Neural cell (in vitro differentiated cells): ENCODE results near the gene TPRG1.

ENCODE experiments used
- MXI1 ChIP-seq: fragments of 450-650 bp; conservative IDR thresholded peaks from 2 replicates; pipeline ENCODE4 v1.6.1; 2014; ENCODE audit warnings: antibody characterized with exemption, mild to moderate bottlenecking; ENCODE audit not compliant: poor library complexity, severe bottlenecking
- RAD21 ChIP-seq: fragments of 450-650 bp; conservative IDR thresholded peaks from 2 replicates; pipeline ENCODE4 v1.6.1; 2014; ENCODE audit warnings: antibody characterized with exemption, mild to moderate bottlenecking, moderate library complexity
- TF ChIP-seq, protein P1 (sequence below): fragments of 450-650 bp; IDR thresholded peaks from 2 replicates; pipeline ENCODE4 v1.5.1; 2014; ENCODE audit warnings: antibody characterized with exemption, mild to moderate bottlenecking, moderate library complexity; ENCODE audit not compliant: poor library complexity, severe bottlenecking

DNA sequence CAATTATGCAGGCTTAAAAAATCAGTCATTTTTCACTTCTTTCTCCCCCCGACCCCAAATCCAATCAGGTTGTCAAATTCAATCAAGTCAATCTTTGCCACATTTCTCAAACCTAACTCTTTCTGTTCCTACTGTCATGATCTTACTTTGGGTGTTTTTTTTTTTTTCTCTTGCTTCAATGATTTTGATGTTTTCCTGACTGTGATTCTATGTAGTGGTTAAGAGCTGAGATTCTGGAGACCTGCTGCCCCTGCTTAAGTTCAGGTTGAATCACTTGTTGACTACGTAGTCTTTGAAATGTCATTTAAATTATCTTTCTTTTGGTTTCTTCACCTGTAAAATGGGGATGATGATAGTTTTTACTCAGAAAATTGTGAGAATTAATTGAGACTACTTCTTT, 117.5 kb downstream of the TPRG1 start:
- TF ChIP-seq, protein P1, sequence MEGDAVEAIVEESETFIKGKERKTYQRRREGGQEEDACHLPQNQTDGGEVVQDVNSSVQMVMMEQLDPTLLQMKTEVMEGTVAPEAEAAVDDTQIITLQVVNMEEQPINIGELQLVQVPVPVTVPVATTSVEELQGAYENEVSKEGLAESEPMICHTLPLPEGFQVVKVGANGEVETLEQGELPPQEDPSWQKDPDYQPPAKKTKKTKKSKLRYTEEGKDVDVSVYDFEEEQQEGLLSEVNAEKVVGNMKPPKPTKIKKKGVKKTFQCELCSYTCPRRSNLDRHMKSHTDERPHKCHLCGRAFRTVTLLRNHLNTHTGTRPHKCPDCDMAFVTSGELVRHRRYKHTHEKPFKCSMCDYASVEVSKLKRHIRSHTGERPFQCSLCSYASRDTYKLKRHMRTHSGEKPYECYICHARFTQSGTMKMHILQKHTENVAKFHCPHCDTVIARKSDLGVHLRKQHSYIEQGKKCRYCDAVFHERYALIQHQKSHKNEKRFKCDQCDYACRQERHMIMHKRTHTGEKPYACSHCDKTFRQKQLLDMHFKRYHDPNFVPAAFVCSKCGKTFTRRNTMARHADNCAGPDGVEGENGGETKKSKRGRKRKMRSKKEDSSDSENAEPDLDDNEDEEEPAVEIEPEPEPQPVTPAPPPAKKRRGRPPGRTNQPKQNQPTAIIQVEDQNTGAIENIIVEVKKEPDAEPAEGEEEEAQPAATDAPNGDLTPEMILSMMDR: no peak
- TF ChIP-seq RAD21 (no peak), MXI1 (no peak)
